ENCODE data around the gene UBE2J1.

- TF ChIP-seq, protein P1, sequence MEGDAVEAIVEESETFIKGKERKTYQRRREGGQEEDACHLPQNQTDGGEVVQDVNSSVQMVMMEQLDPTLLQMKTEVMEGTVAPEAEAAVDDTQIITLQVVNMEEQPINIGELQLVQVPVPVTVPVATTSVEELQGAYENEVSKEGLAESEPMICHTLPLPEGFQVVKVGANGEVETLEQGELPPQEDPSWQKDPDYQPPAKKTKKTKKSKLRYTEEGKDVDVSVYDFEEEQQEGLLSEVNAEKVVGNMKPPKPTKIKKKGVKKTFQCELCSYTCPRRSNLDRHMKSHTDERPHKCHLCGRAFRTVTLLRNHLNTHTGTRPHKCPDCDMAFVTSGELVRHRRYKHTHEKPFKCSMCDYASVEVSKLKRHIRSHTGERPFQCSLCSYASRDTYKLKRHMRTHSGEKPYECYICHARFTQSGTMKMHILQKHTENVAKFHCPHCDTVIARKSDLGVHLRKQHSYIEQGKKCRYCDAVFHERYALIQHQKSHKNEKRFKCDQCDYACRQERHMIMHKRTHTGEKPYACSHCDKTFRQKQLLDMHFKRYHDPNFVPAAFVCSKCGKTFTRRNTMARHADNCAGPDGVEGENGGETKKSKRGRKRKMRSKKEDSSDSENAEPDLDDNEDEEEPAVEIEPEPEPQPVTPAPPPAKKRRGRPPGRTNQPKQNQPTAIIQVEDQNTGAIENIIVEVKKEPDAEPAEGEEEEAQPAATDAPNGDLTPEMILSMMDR (optimal IDR thresholded peaks at IDR 0.05 in 1 of 3, IDR thresholded peaks at IDR 0.05 in 1 of 3, conservative IDR thresholded peaks at IDR 0.05 in 1 of 3; ENCODE audit: extremely low read depth in 1 of 3, insufficient read depth in 2 of 3, low read length in 3 of 3), result no peak
- TF ChIP-seq EZH2 (IDR thresholded peaks at IDR 0.05; ENCODE audit: low read length), result no peak
These were observed 54.7 kb downstream of the UBE2J1 start for GRCh38 chr6:89297695-89298351.
